Naive thymus-derived CD8-positive, alpha-beta T cell (primary cell): ENCODE results near the gene PSMD14. TPM values are rescaled to one million over a fixed set of nuclear protein-coding genes. Genes with fewer than 3 reads are reported as not detected.
A peak's percentile ranks its signal among the peaks of the same experiment; 100 is the strongest.

ENCODE experiments used
- ATAC-seq, 2 donors: fragments of 150-1000 bp; cut with Tn5 transposase in 1 of 2; sonication (Bioruptor Pico), chemical (Tn5 transposase) in 1 of 2; 1 replicate in 1 of 2; 2 replicates in 1 of 2; pipeline ENCODE4 v1.10.0; 2021; ENCODE audit warnings: mild to moderate bottlenecking in 2 of 2, moderate library complexity in 2 of 2
- POLR2A ChIA-PET: fragments of 350-600 bp; sonication (Branson Sonifier 250); formaldehyde crosslinking; loops from one replicate; lab custom pipeline; 2021; ENCODE audit warnings: antibody characterized with exemption; lab: Charles Lee
- DNase-seq, 10 donors: peaks; one replicate each; pipeline versions ENCODE4 v3.0.0 to v3.0.0-alpha.2; 2020 to 2022
- H3K27ac Mint-ChIP-seq, 10 donors: one replicate each; pipeline ENCODE4 v1.8.0; 2020 to 2022; ENCODE audit warnings: mild to moderate bottlenecking in 10 of 10, mixed read lengths in 10 of 10, moderate library complexity in 4 of 10, inconsistent platforms in 1 of 10
- H3K27me3 Mint-ChIP-seq, 5 donors: one replicate each; pipeline ENCODE4 v1.8.0; 2021 to 2022; ENCODE audit warnings: mixed read lengths in 5 of 5
- H3K36me3 Mint-ChIP-seq, 3 donors: one replicate each; pipeline ENCODE4 v1.8.0; 2020 to 2022; ENCODE audit warnings: mixed read lengths in 3 of 3, mild to moderate bottlenecking in 2 of 3, inconsistent platforms in 1 of 3
- H3K4me1 Mint-ChIP-seq, 4 donors: one replicate each; pipeline ENCODE4 v1.8.0; 2021 to 2022; ENCODE audit warnings: mixed read lengths in 4 of 4
- H3K4me3 Mint-ChIP-seq, 10 donors: one replicate each; pipeline ENCODE4 v1.8.0; 2020 to 2022; ENCODE audit warnings: mild to moderate bottlenecking in 10 of 10, mixed read lengths in 10 of 10, moderate library complexity in 6 of 10, inconsistent platforms in 1 of 10
- H3K9me3 Mint-ChIP-seq, 9 donors: one replicate each; pipeline ENCODE4 v1.8.0; 2020 to 2022; ENCODE audit warnings: mixed read lengths in 9 of 9, mild to moderate bottlenecking in 3 of 9, inconsistent platforms in 1 of 9, moderate library complexity in 1 of 9
- polyA plus RNA-seq, 3 donors: library from polyadenylated mRNA; unstranded; fragments of 300-500 nt; fragmentation: Illumina TruSeq; gene quantifications; one replicate each; pipeline ENCODE4 v1.2.3, GENCODE V29; 2021
- total RNA-seq, 8 experiments: library from RNA in 2 of 8; stranded (reverse) in 2 of 8; gene quantifications; one replicate each; pipeline ENCODE4 v1.2.3 and lab custom pipeline; 2021 to 2026

The PSMD14 gene
- total and polyA plus RNA-seq, 5 experiments from 2014 or later: 17.5 to 55.6 (median 44.0) TPM

DNA sequence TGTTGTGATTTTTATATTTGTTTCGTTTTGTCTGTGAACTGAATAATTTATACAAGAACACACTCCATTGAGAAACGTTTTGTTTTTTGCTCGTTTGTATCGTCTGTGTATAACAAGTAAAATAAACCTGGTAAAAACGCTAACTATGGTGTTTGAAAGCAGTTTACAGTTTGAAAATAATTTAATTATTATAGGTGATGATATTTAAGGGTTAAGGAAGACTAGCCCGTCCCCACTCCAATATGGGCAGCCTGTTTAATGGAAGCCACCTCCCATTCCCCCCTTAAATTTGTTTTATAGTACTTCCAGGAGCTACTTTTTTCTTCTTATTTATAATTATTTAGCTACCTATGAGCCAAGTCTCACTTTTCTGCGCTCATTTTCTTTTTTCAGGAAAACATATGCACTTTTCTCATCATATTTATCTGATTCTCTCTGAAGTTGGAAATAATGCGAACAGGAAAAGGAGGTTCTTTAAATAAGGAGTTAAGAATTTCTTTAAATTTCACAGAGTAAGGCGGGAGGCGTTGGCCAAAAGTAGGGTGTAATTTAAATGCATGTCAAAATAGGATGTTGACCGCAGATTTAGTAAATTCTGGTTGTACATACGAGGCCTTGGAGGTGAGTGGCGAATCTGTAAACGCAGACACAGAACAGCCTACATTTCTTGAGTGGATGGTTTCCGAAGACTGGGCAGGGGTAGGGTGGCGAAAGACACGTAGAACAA is 117.7 kb downstream of the PSMD14 start:
- POLR2A ChIA-PET: no interaction called here
- peaks cover 59 to 88% (median 78%) of the 10 kb centered on the region in 5 donors for H3K27me3 Mint-ChIP-seq
- H3K4me1 Mint-ChIP-seq: peaks cover 10 to 38% (median 33%) of the 10 kb centered on the region in 4 donors
- H3K9me3 Mint-ChIP-seq: peaks cover 0 to 38% (median 8%) of the 10 kb centered on the region in 9 donors
- H3K27ac Mint-ChIP-seq: no peak overlapping the region
- peaks cover 4 to 32% (median 19%) of the 10 kb centered on the region in 3 donors for H3K36me3 Mint-ChIP-seq
- peak overlapping the region in 4 of 10 donors; percentile 3 to 62 (median 52) for H3K4me3 Mint-ChIP-seq
- DNase-seq (no peak), ATAC-seq (no peak)

DNA sequence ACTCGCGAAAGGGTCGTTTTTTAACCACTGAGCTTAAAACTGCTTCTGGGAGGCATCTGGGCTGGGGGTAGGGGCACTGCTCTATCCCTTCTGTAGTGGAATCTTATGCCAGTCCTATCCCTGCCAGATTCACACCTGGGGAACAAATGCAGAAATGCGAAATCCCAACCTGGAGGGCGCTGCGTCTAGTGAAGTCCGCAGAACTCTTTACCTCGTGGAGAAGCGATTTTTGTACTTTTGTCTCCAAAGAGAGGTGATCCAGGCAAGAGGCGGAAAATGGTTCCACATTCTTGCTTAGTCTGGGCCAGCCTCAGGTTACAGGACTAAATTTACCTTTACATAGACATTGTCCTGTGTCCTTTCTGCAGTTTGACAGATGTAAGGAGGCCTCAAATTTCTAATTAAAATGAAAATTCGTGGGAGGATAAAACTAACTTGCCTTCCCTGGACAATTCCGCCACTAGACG is 118.3 kb downstream of the PSMD14 start:
- H3K9me3 Mint-ChIP-seq: peaks cover 0 to 41% (median 8%) of the 10 kb centered on the region in 9 donors
- H3K36me3 Mint-ChIP-seq: peaks cover 4 to 31% (median 18%) of the 10 kb centered on the region in 3 donors
- H3K27me3 Mint-ChIP-seq: peaks cover 56 to 88% (median 76%) of the 10 kb centered on the region in 5 donors
- no peak overlapping the region for H3K27ac Mint-ChIP-seq
- peaks cover 10 to 38% (median 33%) of the 10 kb centered on the region in 4 donors for H3K4me1 Mint-ChIP-seq
- DNase-seq (no peak), ATAC-seq (no peak)
- H3K4me3 Mint-ChIP-seq: peak overlapping the region in 8 of 10 donors; percentile 34 to 68 (median 50)
- POLR2A ChIA-PET: no interaction called here

DNA sequence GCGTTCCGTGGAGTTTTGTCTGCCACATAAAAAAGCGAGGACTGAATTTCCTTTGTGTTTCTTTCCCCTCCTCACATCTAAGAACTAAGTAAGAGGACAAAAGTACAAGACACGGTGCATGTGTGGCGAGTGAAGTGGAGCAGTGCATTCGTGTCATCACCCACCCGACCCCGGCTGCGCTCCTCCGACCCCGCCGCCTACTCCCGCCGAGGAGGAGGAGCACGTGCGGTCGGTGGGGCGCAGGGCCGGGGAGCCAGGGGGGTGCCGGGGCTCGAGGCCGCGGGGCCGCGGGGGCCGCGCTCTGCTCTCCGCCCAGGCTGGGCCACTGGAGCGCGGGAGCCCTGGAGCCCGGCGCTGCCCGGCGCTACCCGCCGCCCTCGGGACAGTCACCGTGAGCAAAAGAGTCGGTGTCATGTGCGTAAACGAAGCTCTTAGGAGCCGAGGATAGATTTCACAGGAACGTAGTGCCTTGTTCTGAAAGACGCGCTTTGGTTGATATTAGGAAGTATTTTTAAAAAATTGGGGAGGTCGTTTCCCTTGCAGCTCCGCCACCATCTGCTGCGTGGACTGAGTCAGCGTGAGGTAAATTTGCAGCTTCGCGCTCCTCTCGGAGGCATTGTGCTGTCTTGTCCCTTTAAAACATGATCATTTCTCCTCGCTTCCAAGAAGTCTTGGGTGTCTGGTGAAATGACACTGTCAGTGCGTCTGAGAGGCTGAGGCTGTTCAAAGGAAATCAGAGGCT is 118.9 kb downstream of the PSMD14 start:
- Mint-ChIP-seq H3K9me3 (peaks cover 0 to 38% (median 8%) of the 10 kb centered on the region in 9 donors), H3K4me3 (peak overlapping the region; percentile 55 to 77 (median 70)), H3K27me3 (peaks cover 57 to 88% (median 76%) of the 10 kb centered on the region in 5 donors), H3K36me3 (peaks cover 4 to 28% (median 18%) of the 10 kb centered on the region in 3 donors), H3K27ac (no peak overlapping the region), H3K4me1 (peaks cover 10 to 38% (median 33%) of the 10 kb centered on the region in 4 donors)
- POLR2A ChIA-PET: no interaction called here
- ATAC-seq (peak; percentile 16 to 21), DNase-seq (no peak)

DNA sequence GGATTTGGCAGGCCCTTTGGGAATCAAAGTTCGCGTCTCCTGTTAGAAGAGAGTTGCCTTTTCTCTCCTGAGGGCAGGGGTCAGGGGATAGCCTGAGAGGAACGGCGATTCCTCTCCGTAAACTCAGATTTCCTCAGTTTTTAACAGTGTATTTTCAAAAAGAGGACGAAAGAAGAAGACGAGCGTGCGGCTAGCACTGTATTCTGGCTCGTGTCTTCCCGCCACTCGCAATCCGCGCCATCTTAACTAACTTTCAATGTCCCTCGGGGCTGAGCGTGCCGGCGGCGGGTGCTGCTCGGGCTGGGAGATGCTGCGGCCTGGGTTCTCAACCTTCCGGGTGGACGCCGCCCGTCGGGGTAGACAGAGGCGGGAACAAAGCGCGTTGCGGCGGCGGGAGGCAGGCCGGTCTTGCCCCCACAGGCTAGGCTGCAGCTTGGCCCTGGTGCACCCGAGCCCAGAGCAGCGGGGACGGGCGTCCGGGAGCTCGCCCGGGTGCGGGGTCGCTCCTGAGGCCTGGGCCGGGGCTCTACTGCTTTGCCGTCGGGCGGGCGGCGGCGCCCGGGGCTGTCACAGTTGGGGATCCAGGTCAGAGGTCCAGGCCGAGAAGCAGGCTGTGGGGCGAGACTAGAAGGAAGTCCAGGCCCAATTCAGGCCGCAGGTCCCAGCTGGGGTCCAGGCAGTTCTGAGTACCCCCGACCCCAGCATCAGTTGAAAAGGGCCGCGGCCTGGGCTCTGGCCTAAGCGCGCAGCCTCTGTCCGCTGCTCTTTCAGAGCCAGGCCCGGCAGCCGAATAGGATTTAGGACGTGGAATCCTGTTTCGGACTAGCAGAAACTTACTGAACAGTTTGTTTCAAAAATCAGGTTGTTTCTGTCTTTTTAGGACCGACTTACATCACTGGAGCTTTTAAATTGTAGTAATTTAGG is 119.7 kb downstream of the PSMD14 start:
- Mint-ChIP-seq H3K36me3 (peaks cover 4 to 28% (median 18%) of the 10 kb centered on the region in 3 donors), H3K27ac (no peak overlapping the region), H3K4me1 (peaks cover 10 to 32% (median 28%) of the 10 kb centered on the region in 4 donors), H3K9me3 (peaks cover 0 to 38% (median 8%) of the 10 kb centered on the region in 9 donors), H3K27me3 (peaks cover 53 to 86% (median 71%) of the 10 kb centered on the region in 5 donors), H3K4me3 (peak overlapping the region in 9 of 10 donors; percentile 55 to 77 (median 70))
- ATAC-seq (peak in 1 of 2 donors; percentile 39), DNase-seq (no peak)
- POLR2A ChIA-PET: no interaction called here

DNA sequence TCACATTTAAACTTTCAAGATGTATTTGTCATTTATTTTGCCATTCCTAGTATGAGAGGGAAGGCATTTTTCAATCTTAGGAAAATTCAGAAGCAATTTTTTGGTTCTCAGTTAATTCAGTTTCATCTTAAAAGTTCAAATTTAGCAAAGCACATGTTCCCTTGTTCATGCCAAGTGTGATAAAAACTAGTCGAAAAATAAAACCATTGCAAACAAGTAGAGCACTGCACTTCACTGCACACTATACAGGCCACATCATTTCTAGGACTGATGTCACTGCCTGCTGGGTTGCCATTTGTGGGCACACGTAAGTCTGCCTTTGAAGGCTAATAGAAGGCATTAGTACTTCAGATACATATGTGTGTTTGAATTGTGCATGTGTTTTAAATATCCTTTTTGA is 122.2 kb downstream of the PSMD14 start:
- ATAC-seq: no peak
- Mint-ChIP-seq H3K4me3 (no peak overlapping the region), H3K4me1 (peaks cover 5 to 20% (median 15%) of the 10 kb centered on the region in 4 donors), H3K9me3 (peaks cover 0 to 30% (median 6%) of the 10 kb centered on the region in 9 donors), H3K36me3 (peaks cover 4 to 19% (median 12%) of the 10 kb centered on the region in 3 donors), H3K27me3 (peaks cover 49 to 84% (median 64%) of the 10 kb centered on the region in 5 donors), H3K27ac (no peak overlapping the region)
- POLR2A ChIA-PET: no interaction called here
- DNase-seq: no peak

DNA sequence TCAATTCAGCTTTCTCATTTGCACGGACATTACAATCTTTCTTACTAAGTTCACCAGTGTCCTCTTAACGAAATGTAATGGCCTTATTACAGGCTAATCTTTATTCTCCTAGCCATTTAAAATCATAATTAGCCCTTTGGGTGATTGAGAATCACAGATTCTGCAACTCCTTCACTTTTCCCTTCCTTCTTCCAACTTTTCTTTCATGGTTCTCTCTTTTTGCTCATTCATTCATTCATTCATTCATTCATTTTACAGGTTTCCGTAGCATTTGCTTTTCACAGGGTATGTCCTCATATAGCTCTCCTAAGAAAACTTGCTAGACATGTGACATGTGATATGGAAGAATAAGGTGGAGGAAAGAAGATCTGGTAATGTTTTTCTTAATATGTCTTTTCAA is 123.9 kb downstream of the PSMD14 start:
- Mint-ChIP-seq H3K9me3 (peaks cover 0 to 24% (median 4%) of the 10 kb centered on the region in 9 donors), H3K27me3 (peaks cover 38 to 78% (median 58%) of the 10 kb centered on the region in 5 donors), H3K27ac (no peak overlapping the region), H3K4me3 (no peak overlapping the region), H3K36me3 (peaks cover 4 to 11% (median 7%) of the 10 kb centered on the region in 3 donors), H3K4me1 (peaks cover 5 to 7% (median 7%) of the 10 kb centered on the region in 4 donors)
- ATAC-seq: no peak
- no peak for DNase-seq
- POLR2A ChIA-PET: no interaction called here

DNA sequence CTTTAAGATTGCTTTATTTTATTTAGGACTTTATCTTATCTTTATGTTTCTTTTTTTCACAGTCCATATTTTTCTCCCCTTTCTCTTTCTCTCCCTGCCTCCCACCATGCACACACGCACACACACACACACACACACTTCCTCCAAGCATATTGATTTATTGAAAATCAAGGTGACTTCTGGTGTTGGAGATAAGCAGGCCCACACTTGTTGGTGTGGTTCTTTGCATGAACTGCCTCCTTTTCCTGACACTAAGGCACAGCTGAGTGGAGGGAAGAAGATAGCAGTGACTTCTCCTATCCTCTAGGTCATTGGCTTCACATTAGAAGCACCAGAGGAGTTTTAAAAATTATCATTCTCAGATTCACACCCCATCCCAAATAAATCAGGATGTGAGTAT is 125.9 kb downstream of the PSMD14 start:
- POLR2A ChIA-PET: no interaction called here
- H3K27me3 Mint-ChIP-seq: peaks cover 34 to 72% (median 43%) of the 10 kb centered on the region in 5 donors
- peaks cover 0 to 12% (median 0%) of the 10 kb centered on the region in 9 donors for H3K9me3 Mint-ChIP-seq
- H3K36me3 Mint-ChIP-seq: no peaks in the 10 kb centered on the region
- no peak overlapping the region for H3K27ac Mint-ChIP-seq
- no peak overlapping the region for H3K4me3 Mint-ChIP-seq
- ATAC-seq (no peak), DNase-seq (no peak)
- no peaks in the 10 kb centered on the region for H3K4me1 Mint-ChIP-seq

DNA sequence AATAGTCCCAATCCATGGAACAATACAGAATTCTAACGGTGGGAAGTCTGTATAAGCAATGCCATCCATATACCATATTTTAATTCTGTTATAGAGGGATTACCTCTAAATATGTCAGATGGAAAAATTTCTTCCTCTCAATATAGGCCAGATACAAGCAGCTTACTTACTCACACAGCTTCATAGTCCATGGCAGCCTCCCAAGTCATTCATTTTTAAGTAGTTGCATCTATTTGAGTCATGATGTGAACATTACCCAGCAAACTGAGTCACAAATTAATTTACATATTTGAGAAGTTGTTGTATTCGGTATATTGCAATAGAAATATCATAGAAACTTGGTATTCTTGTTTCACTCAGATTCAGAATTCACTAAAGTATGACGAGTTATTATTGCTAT is 128.2 kb downstream of the PSMD14 start:
- Mint-ChIP-seq H3K36me3 (no peaks in the 10 kb centered on the region), H3K27me3 (peaks cover 29 to 59% (median 32%) of the 10 kb centered on the region in 5 donors), H3K4me1 (no peaks in the 10 kb centered on the region), H3K27ac (no peak overlapping the region), H3K4me3 (no peak overlapping the region), H3K9me3 (peaks cover 0 to 10% (median 0%) of the 10 kb centered on the region in 9 donors)
- no peak for ATAC-seq
- POLR2A ChIA-PET: no interaction called here
- DNase-seq: no peak

DNA sequence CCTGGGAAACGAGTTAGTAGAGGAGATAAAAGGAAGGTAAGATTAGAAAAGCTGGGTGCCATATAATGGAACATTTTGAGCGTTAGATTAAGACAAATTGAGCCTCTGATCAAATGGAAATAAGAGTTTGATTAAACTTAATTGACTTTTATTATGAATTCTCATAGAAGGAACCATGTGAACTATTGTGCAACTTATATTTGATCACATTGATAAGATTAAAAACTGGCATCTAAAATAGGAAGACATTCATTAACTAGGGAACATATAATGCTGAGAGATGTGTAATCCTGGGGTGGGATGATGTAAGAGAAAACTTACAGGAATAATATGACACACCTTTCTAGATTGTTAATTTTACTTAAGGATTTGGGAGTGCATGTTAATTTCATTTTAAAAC is 130.4 kb downstream of the PSMD14 start:
- H3K36me3 Mint-ChIP-seq: no peaks in the 10 kb centered on the region
- no peak overlapping the region for H3K27ac Mint-ChIP-seq
- H3K4me3 Mint-ChIP-seq: no peak overlapping the region
- no peaks in the 10 kb centered on the region for H3K4me1 Mint-ChIP-seq
- H3K27me3 Mint-ChIP-seq: peaks cover 23 to 56% (median 26%) of the 10 kb centered on the region in 5 donors
- POLR2A ChIA-PET: no interaction called here
- H3K9me3 Mint-ChIP-seq: peaks cover 0 to 8% (median 0%) of the 10 kb centered on the region in 9 donors
- ATAC-seq (no peak), DNase-seq (no peak)

DNA sequence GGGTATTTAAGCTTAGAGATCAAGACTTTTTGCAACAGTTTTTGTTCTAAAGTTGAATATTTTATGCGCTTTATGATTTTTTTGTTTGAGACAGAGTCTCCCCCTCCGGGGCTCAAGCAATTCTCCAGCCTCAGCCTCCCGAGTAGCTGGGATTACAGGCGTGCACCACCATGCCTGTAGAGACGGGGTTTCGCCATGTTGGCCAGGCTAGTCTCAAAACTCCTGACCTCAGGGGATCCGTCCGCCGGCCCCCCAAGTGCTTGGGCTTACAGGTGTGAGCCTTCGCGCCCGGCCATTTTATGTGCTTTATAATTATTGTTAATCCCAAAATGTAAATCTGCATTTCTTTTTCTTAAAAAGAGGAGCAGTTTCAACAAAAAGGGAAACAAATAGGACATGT is 136.9 kb downstream of the PSMD14 start:
- ATAC-seq: no peak
- H3K36me3 Mint-ChIP-seq: peaks cover 0 to under 1% (median 0%) of the 10 kb centered on the region in 3 donors
- H3K9me3 Mint-ChIP-seq: no peaks in the 10 kb centered on the region
- H3K27me3 Mint-ChIP-seq: peaks cover 11 to 51% (median 15%) of the 10 kb centered on the region in 5 donors
- POLR2A ChIA-PET: no interaction called here
- DNase-seq: no peak
- no peak overlapping the region for H3K27ac Mint-ChIP-seq
- no peak overlapping the region for H3K4me3 Mint-ChIP-seq
- H3K4me1 Mint-ChIP-seq: no peaks in the 10 kb centered on the region

DNA sequence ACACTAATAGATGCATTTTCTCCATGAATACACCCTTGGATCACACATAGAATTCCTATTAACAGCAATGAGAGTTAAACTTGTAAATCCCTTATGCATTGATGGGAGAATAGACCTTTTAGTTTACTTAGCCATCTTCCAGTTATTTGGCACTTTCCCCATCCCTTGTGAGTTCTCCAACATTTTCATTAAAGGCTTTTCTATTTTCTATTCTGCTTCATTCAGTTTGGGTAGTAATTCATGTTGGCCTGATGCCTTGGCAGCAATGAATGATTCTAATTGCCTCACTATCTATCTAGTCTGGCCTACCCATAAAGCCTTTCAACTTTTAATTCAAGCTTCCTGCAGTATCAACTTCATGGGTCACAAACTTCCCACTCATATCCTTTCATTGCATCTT is 140.2 kb downstream of the PSMD14 start:
- H3K4me3 Mint-ChIP-seq: no peak overlapping the region
- no peaks in the 10 kb centered on the region for H3K4me1 Mint-ChIP-seq
- H3K27me3 Mint-ChIP-seq: peaks cover 9 to 46% (median 12%) of the 10 kb centered on the region in 5 donors
- DNase-seq: no peak
- H3K36me3 Mint-ChIP-seq: peaks cover 0 to 2% (median 0%) of the 10 kb centered on the region in 3 donors
- ATAC-seq: no peak
- H3K27ac Mint-ChIP-seq: no peak overlapping the region
- POLR2A ChIA-PET: no interaction called here
- no peaks in the 10 kb centered on the region for H3K9me3 Mint-ChIP-seq
